K562 (cell line): Measurements from ENCODE around the gene NGRN. TPM values are rescaled to one million over a fixed set of nuclear protein-coding genes. Genes with fewer than 3 reads are reported as not detected.

Experiments used
- ARID2 ChIP-seq: fragments of 450-650 bp; IDR thresholded peaks from 2 replicates; pipeline ENCODE4 v1.6.1; 2017; ENCODE audit warnings: antibody characterized with exemption, mild to moderate bottlenecking
- CBX3 ChIP-seq, 2 experiments: IDR thresholded peaks; 1 replicate in 1 of 2; 2 replicates in 1 of 2; pipeline ENCODE4 v1.6.1; 2012; ENCODE audit warnings: inconsistent platforms in 2 of 2, low read length in 2 of 2, borderline replicate concordance in 1 of 2, control low read depth in 1 of 2
- ELF1 ChIP-seq: fragments of 200-800 bp; sonication (Bioruptor generic); IDR thresholded peaks from 2 replicates; pipeline ENCODE4 v1.6.1; 2016; ENCODE audit warnings: missing genetic modification characterization, missing compliant biosample characterization
- EP300 ChIP-seq: IDR thresholded peaks from 2 replicates; pipeline ENCODE4 v1.6.1; 2012; ENCODE audit warnings: low read length, improper control_type of control experiment
- FOSL1 ChIP-seq: fragments of 200-800 bp; sonication (Bioruptor generic); conservative IDR thresholded peaks from 2 replicates; pipeline ENCODE4 v1.6.1; 2016; ENCODE audit warnings: missing genetic modification characterization, missing compliant biosample characterization
- KLF16 ChIP-seq: IDR thresholded peaks from 2 replicates; pipeline ENCODE4 v1.6.1; 2016; ENCODE audit warnings: antibody characterized with exemption
- MAZ ChIP-seq, 2 experiments: fragments of 450-650 bp in 1 of 2; sonication (generic) in 1 of 2; formaldehyde crosslinking; IDR thresholded peaks in 1 of 2; conservative IDR thresholded peaks in 1 of 2; 2 replicates each; pipeline versions ENCODE4 v1.4.0 to v1.5.0; 2020; ENCODE audit warnings: mild to moderate bottlenecking in 1 of 2, missing genetic modification reagents in 1 of 2
- MTA3 ChIP-seq: fragments of 450-650 bp; formaldehyde crosslinking; IDR thresholded peaks from 2 replicates; pipeline ENCODE4 v1.6.1; 2017; ENCODE audit warnings: mild to moderate bottlenecking, borderline replicate concordance
- NFATC3 ChIP-seq: fragments of 450-650 bp; IDR thresholded peaks from 2 replicates; pipeline ENCODE4 v1.6.1; 2017; ENCODE audit warnings: mild to moderate bottlenecking
- NFIX ChIP-seq: fragments of 250-450 bp; sonication (Bioruptor Pico); IDR thresholded peaks from 2 replicates; pipeline ENCODE4 v1.4.0; 2020; ENCODE audit warnings: low read depth, mild to moderate bottlenecking, moderate library complexity
- NR2C2 ChIP-seq, 2 experiments: fragments of 200-800 bp in 1 of 2; sonication (Bioruptor generic) in 1 of 2; sonication (generic) in 1 of 2; formaldehyde crosslinking in 1 of 2; IDR thresholded peaks; 2 replicates each; pipeline versions ENCODE4 v1.6.1 to v1.8.0; 2016 to 2022; ENCODE audit warnings: mild to moderate bottlenecking in 1 of 2, missing compliant biosample characterization in 1 of 2, missing genetic modification characterization in 1 of 2, missing genetic modification reagents in 1 of 2
- SP1 ChIP-seq: sonication (generic); formaldehyde crosslinking; IDR thresholded peaks from 2 replicates; pipeline ENCODE4 v1.8.1; 2022; ENCODE audit warnings: mild to moderate bottlenecking, missing genetic modification reagents
- SREBF1 ChIP-seq: fragments of 150-350 bp; IDR thresholded peaks from 2 replicates; pipeline ENCODE4 v1.6.1; 2014; ENCODE audit warnings: antibody characterized with exemption, low read depth, low read length, borderline replicate concordance
- ZNF57 ChIP-seq: fragments of 450-650 bp; formaldehyde crosslinking; IDR thresholded peaks from 2 replicates; pipeline ENCODE4 v1.4.0; 2020; ENCODE audit warnings: mild to moderate bottlenecking, moderate library complexity
- polyA plus RNA-seq, 8 experiments: library from polyadenylated mRNA; depleted of rRNA in 4 of 8; stranded (reverse) in 5 of 8; unstranded in 3 of 8; fragments of >200 nt; fragmentation: Nextera tagmentation in 2 of 8; fragmentation: Illumina TruSeq in 1 of 8; extraction: Ambion mirVana in 2 of 8; extraction: Trizol in 1 of 8; gene quantifications; 2 replicates each; pipeline versions ENCODE4 v1.2.1 to v1.2.3, GENCODE V29; 2011 to 2014; ENCODE audit warnings: inconsistent platforms in 1 of 8, missing spikeins in 1 of 8
- total RNA-seq, 7 experiments: library from RNA; depleted of rRNA in 6 of 7; stranded (reverse); fragments of >200 nt in 6 of 7; fragmentation: Illumina TruSeq in 2 of 7; extraction: Trizol in 2 of 7; gene quantifications; 2 replicates each; pipeline versions ENCODE4 v1.2.1 to v1.2.3, GENCODE V29; 2011 to 2021; ENCODE audit warnings: low replicate concordance in 1 of 7
- TF ChIP-seq, protein P1 (sequence below): fragments of 450-650 bp; formaldehyde crosslinking; IDR thresholded peaks from 2 replicates; pipeline ENCODE4 v1.4.0; 2020; ENCODE audit warnings: mild to moderate bottlenecking, moderate library complexity
- TF ChIP-seq, protein P2 (sequence below), 2 experiments: fragments of 200-800 bp in 1 of 2; sonication (Bioruptor generic) in 1 of 2; sonication (generic) in 1 of 2; formaldehyde crosslinking in 1 of 2; IDR thresholded peaks in 1 of 2; conservative IDR thresholded peaks in 1 of 2; 2 replicates each; pipeline versions ENCODE4 v1.5.0 to v1.6.1; 2016 to 2020; ENCODE audit warnings: missing compliant biosample characterization in 1 of 2, missing genetic modification characterization in 1 of 2, missing genetic modification reagents in 1 of 2
- TF ChIP-seq, protein P3 (sequence below): fragments of 250-450 bp; sonication (Bioruptor Pico); IDR thresholded peaks from 2 replicates; pipeline ENCODE4 v1.4.0; 2020; ENCODE audit warnings: mild to moderate bottlenecking
- TF ChIP-seq, protein P4 (sequence below): sonication (generic); formaldehyde crosslinking; IDR thresholded peaks from 2 replicates; pipeline ENCODE4 v1.8.1; 2023; ENCODE audit warnings: mild to moderate bottlenecking, missing genetic modification reagents
- TF ChIP-seq, protein P5 (sequence below): fragments of 250-450 bp; sonication (Bioruptor Pico); IDR thresholded peaks from 2 replicates; pipeline ENCODE4 v1.5.0; 2020; ENCODE audit warnings: mild to moderate bottlenecking

Gene NGRN
- total and polyA plus RNA-seq, 9 of the 15 experiments (the other 6 are each of a cell fraction or from before 2014, with no cell fraction given): 14.0 to 73.4 (median 60.0) TPM

DNA sequence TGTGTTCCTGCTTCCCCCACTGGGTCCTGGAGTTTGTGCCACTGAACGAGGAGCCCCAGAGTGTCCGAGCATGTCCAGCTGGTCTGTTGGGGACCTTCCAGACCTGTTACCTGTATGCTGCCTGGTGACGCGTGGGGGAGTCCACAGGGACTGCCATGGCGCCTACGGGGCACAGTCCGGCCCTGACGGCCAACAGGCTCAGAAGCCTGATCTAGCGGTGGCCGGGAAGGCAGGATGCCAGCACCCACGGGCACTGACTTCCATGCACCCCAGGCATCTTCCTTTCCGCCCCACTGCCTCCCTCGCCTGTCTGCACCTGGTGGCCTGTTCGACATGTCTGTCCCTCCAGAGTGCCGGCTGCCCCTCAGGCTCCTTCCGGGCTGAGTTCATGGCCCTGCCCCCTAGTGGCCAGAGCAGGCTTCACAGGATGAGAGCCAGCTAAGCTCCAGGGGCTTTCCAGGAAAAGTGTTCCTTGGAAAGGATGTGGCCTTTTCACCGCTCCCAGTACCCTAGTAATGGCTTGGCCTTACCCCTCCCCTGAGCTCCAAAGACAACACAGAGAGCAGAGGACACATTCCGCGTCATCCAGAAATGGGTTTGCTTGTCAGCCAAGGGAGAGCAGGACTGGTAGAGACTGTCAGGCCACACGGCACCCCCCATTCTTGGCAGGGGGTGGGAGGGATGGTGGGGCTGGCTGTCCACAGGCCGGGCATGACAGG, 35.7 kb downstream of the NGRN start (continued):
- TF ChIP-seq MAZ (CRISPR knock-in tag; conservative IDR thresholded peaks at IDR 0.05 in 1 of 2, IDR thresholded peaks at IDR 0.05 in 1 of 2) (0 out of 4 replicates have a peak, but pooled peaks have one; percentile 18 to 44), SREBF1 (no peak), ELF1 (tag) (peak; percentile 82), SP1 (0 out of 2 replicates have a peak, but pooled peaks have one; percentile 37), CBX3 (IDR thresholded peaks at IDR 0.05; ENCODE audit: borderline replicate concordance in 1 of 2, low read length in 2 of 2) (peak in 1 of 2 experiments; percentile 77; a peak in 1 of 3 replicates), FOSL1 (tag) (no peak), NFATC3 (no peak), KLF16 (0 out of 2 replicates have a peak, but pooled peaks have one; percentile 35), EP300 (peak; percentile 23; the same call in 1 of the 2 replicates), ZNF57 (CRISPR knock-in tag) (no peak), NFIX (no peak), ARID2 (no peak), MTA3 (no peak; the same call in 1 of the 2 replicates), NR2C2 (CRISPR knock-in tag; IDR thresholded peaks at IDR 0.05) (0 out of 2 replicates have a peak, but pooled peaks have one; percentile 17), NR2C2 (tag; IDR thresholded peaks at IDR 0.05) (0 out of 2 replicates have a peak, but pooled peaks have one; percentile 14)
- TF ChIP-seq, protein P1, sequence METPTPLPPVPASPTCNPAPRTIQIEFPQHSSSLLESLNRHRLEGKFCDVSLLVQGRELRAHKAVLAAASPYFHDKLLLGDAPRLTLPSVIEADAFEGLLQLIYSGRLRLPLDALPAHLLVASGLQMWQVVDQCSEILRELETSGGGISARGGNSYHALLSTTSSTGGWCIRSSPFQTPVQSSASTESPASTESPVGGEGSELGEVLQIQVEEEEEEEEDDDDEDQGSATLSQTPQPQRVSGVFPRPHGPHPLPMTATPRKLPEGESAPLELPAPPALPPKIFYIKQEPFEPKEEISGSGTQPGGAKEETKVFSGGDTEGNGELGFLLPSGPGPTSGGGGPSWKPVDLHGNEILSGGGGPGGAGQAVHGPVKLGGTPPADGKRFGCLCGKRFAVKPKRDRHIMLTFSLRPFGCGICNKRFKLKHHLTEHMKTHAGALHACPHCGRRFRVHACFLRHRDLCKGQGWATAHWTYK (CRISPR knock-in tag): no peak
- TF ChIP-seq, protein P2, sequence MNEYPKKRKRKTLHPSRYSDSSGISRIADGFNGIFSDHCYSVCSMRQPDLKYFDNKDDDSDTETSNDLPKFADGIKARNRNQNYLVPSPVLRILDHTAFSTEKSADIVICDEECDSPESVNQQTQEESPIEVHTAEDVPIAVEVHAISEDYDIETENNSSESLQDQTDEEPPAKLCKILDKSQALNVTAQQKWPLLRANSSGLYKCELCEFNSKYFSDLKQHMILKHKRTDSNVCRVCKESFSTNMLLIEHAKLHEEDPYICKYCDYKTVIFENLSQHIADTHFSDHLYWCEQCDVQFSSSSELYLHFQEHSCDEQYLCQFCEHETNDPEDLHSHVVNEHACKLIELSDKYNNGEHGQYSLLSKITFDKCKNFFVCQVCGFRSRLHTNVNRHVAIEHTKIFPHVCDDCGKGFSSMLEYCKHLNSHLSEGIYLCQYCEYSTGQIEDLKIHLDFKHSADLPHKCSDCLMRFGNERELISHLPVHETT (CRISPR knock-in tag; conservative IDR thresholded peaks at IDR 0.05 in 1 of 2, IDR thresholded peaks at IDR 0.05 in 1 of 2): no peak
- TF ChIP-seq, protein P3, sequence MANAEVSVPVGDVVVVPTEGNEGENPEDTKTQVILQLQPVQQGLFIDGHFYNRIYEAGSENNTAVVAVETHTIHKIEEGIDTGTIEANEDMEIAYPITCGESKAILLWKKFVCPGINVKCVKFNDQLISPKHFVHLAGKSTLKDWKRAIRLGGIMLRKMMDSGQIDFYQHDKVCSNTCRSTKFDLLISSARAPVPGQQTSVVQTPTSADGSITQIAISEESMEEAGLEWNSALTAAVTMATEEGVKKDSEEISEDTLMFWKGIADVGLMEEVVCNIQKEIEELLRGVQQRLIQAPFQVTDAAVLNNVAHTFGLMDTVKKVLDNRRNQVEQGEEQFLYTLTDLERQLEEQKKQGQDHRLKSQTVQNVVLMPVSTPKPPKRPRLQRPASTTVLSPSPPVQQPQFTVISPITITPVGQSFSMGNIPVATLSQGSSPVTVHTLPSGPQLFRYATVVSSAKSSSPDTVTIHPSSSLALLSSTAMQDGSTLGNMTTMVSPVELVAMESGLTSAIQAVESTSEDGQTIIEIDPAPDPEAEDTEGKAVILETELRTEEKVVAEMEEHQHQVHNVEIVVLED (CRISPR knock-in tag): no peak
- TF ChIP-seq, protein P4, sequence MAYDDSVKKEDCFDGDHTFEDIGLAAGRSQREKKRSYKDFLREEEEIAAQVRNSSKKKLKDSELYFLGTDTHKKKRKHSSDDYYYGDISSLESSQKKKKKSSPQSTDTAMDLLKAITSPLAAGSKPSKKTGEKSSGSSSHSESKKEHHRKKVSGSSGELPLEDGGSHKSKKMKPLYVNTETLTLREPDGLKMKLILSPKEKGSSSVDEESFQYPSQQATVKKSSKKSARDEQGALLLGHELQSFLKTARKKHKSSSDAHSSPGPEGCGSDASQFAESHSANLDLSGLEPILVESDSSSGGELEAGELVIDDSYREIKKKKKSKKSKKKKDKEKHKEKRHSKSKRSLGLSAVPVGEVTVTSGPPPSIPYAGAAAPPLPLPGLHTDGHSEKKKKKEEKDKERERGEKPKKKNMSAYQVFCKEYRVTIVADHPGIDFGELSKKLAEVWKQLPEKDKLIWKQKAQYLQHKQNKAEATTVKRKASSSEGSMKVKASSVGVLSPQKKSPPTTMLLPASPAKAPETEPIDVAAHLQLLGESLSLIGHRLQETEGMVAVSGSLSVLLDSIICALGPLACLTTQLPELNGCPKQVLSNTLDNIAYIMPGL (CRISPR knock-in tag): no peak
- TF ChIP-seq, protein P5, sequence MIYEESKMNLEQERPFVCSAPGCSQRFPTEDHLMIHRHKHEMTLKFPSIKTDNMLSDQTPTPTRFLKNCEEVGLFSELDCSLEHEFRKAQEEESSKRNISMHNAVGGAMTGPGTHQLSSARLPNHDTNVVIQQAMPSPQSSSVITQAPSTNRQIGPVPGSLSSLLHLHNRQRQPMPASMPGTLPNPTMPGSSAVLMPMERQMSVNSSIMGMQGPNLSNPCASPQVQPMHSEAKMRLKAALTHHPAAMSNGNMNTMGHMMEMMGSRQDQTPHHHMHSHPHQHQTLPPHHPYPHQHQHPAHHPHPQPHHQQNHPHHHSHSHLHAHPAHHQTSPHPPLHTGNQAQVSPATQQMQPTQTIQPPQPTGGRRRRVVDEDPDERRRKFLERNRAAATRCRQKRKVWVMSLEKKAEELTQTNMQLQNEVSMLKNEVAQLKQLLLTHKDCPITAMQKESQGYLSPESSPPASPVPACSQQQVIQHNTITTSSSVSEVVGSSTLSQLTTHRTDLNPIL (CRISPR knock-in tag): no peak
